ENCODE data around the gene PPHLN1.
"Not testable (repeated sequence)": the region's sequence is repeated elsewhere in the genome, so short reads cannot be mapped to it uniquely, and the experiment has no call there.

The PPHLN1 gene

GRCh38 chr12:42370013-42370412 is 44.0 kb downstream of the PPHLN1 start:
- no peak for DNase-seq
- Mint-ChIP-seq H3K9me3 (no peaks in the 10 kb centered on the region), H3K27ac (no peak overlapping the region)

GRCh38 chr12:42372154-42372791 is 46.3 kb downstream of the PPHLN1 start:
- ATAC-seq (replicated peaks) (peak; percentile 94 to 95), DNase-seq (peak; percentile 20)
- Mint-ChIP-seq H3K27me3 (no peaks in the 10 kb centered on the region), H3K4me1 (peaks cover 8 to 19% of the 10 kb centered on the region in 2 donors), H3K9me3 (no peaks in the 10 kb centered on the region), H3K27ac (no peak overlapping the region), H3K4me3 (no peak overlapping the region), H3K36me3 (peaks cover 7 to 13% of the 10 kb centered on the region in 2 donors)

More at GRCh38 chr12:42370013-42370412, 44.0 kb downstream of the PPHLN1 start:
- Mint-ChIP-seq H3K36me3 (peaks cover 3 to 6% of the 10 kb centered on the region in 2 donors), H3K27me3 (no peaks in the 10 kb centered on the region), H3K4me3 (no peak overlapping the region), H3K4me1 (peaks cover 10 to 29% of the 10 kb centered on the region in 2 donors)
- no peak for ATAC-seq (replicated peaks)

GRCh38 chr12:42373669-42374068 is 47.7 kb downstream of the PPHLN1 start:
- Mint-ChIP-seq H3K4me1 (peaks cover 8 to 19% of the 10 kb centered on the region in 2 donors), H3K36me3 (peaks cover 9 to 13% of the 10 kb centered on the region in 2 donors), H3K27me3 (no peaks in the 10 kb centered on the region), H3K9me3 (no peaks in the 10 kb centered on the region), H3K4me3 (no peak overlapping the region), H3K27ac (no peak overlapping the region)
- DNase-seq, result no peak
- ATAC-seq (replicated peaks), result no peak

- H3K4me1 Mint-ChIP-seq, result peaks cover 7 to 15% of the 10 kb centered on the region in 2 donors
- H3K4me3 Mint-ChIP-seq, result no peak overlapping the region
- H3K36me3 Mint-ChIP-seq, result peaks cover 22 to 39% of the 10 kb centered on the region in 2 donors
- no peak for DNase-seq
- H3K27me3 Mint-ChIP-seq, result no peaks in the 10 kb centered on the region
- ATAC-seq (replicated peaks), result no peak
- no peaks in the 10 kb centered on the region for H3K9me3 Mint-ChIP-seq
- H3K27ac Mint-ChIP-seq, result no peak overlapping the region
Measured at GRCh38 chr12:42380733-42381132, 54.8 kb downstream of the PPHLN1 start.

- ATAC-seq (replicated peaks), result no peak
Measured at GRCh38 chr12:42382013-42382696, 56.2 kb downstream of the PPHLN1 start.

GRCh38 chr12:42385326-42385841 is 59.4 kb downstream of the PPHLN1 start:
- no peak for DNase-seq
- peaks cover 34 to 48% of the 10 kb centered on the region in 2 donors for H3K36me3 Mint-ChIP-seq
- H3K27me3 Mint-ChIP-seq, result no peaks in the 10 kb centered on the region
- H3K4me1 Mint-ChIP-seq, result peaks cover 7 to 15% of the 10 kb centered on the region in 2 donors
- no peaks in the 10 kb centered on the region for H3K9me3 Mint-ChIP-seq
- no peak overlapping the region for H3K27ac Mint-ChIP-seq
- ATAC-seq (replicated peaks), result no peak
- H3K4me3 Mint-ChIP-seq, result no peak overlapping the region

More at GRCh38 chr12:42382013-42382696, 56.2 kb downstream of the PPHLN1 start:
- Mint-ChIP-seq H3K9me3 (no peaks in the 10 kb centered on the region), H3K4me3 (no peak overlapping the region), H3K27ac (no peak overlapping the region), H3K36me3 (peaks cover 16 to 35% of the 10 kb centered on the region in 2 donors), H3K4me1 (peaks cover 7 to 15% of the 10 kb centered on the region in 2 donors), H3K27me3 (no peaks in the 10 kb centered on the region)
- no peak for DNase-seq

- Mint-ChIP-seq H3K36me3 (peaks cover 33 to 52% of the 10 kb centered on the region in 2 donors), H3K9me3 (no peaks in the 10 kb centered on the region), H3K27me3 (no peaks in the 10 kb centered on the region), H3K4me3 (no peak overlapping the region), H3K4me1 (peaks cover 7 to 12% of the 10 kb centered on the region in 2 donors), H3K27ac (no peak overlapping the region)
- DNase-seq, result no peak
- ATAC-seq (replicated peaks), result no peak
Measured at GRCh38 chr12:42386308-42386707, 60.3 kb downstream of the PPHLN1 start.

- not testable (repeated sequence) for H3K4me1 Mint-ChIP-seq; H3K27ac Mint-ChIP-seq; H3K4me3 Mint-ChIP-seq; H3K27me3 Mint-ChIP-seq; H3K9me3 Mint-ChIP-seq; DNase-seq; ATAC-seq (replicated peaks)
- H3K36me3 Mint-ChIP-seq, result peaks cover 28 to 43% of the 10 kb centered on the region in 2 donors
Measured at GRCh38 chr12:42388086-42388485, 62.1 kb downstream of the PPHLN1 start.

- no peaks in the 10 kb centered on the region for H3K27me3 Mint-ChIP-seq
Measured at GRCh38 chr12:42394429-42394828, 68.5 kb downstream of the PPHLN1 start.

GRCh38 chr12:42396473-42397259 is 70.7 kb downstream of the PPHLN1 start:
- no peaks in the 10 kb centered on the region for H3K27me3 Mint-ChIP-seq
- H3K4me1 Mint-ChIP-seq, result peaks cover 0 to 2% of the 10 kb centered on the region in 2 donors
- H3K9me3 Mint-ChIP-seq, result no peaks in the 10 kb centered on the region
- no peak overlapping the region for H3K27ac Mint-ChIP-seq
- ATAC-seq (replicated peaks) (peak; percentile 54 to 63), DNase-seq (no peak)
- peaks cover 19 to 36% of the 10 kb centered on the region in 2 donors for H3K36me3 Mint-ChIP-seq
- no peak overlapping the region for H3K4me3 Mint-ChIP-seq

More at GRCh38 chr12:42394429-42394828, 68.5 kb downstream of the PPHLN1 start:
- Mint-ChIP-seq H3K27ac (no peak overlapping the region), H3K9me3 (no peaks in the 10 kb centered on the region), H3K36me3 (peaks cover 21 to 37% of the 10 kb centered on the region in 2 donors), H3K4me1 (peaks cover 0 to 2% of the 10 kb centered on the region in 2 donors), H3K4me3 (no peak overlapping the region)
- ATAC-seq (replicated peaks) (no peak), DNase-seq (no peak)

- Mint-ChIP-seq H3K27ac (no peak overlapping the region), H3K36me3 (peaks cover 22 to 42% of the 10 kb centered on the region in 2 donors), H3K4me3 (no peak overlapping the region), H3K27me3 (no peaks in the 10 kb centered on the region), H3K9me3 (no peaks in the 10 kb centered on the region), H3K4me1 (peaks cover 5 to 9% of the 10 kb centered on the region in 2 donors)
- DNase-seq (no peak), ATAC-seq (replicated peaks) (no peak)
Measured at GRCh38 chr12:42402821-42403411, 76.9 kb downstream of the PPHLN1 start.

- Mint-ChIP-seq H3K9me3 (no peaks in the 10 kb centered on the region), H3K4me3 (no peak overlapping the region), H3K36me3 (peaks cover 26 to 37% of the 10 kb centered on the region in 2 donors), H3K27ac (no peak overlapping the region), H3K4me1 (peaks cover 5 to 16% of the 10 kb centered on the region in 2 donors), H3K27me3 (no peaks in the 10 kb centered on the region)
- ATAC-seq (replicated peaks) (no peak), DNase-seq (no peak)
Measured at GRCh38 chr12:42407306-42407705, 81.3 kb downstream of the PPHLN1 start.

GRCh38 chr12:42409471-42409870 is 83.5 kb downstream of the PPHLN1 start:
- ATAC-seq (replicated peaks) (no peak), DNase-seq (no peak)
- H3K4me1 Mint-ChIP-seq, result peaks cover 8 to 16% of the 10 kb centered on the region in 2 donors
- H3K27ac Mint-ChIP-seq, result no peak overlapping the region
- no peaks in the 10 kb centered on the region for H3K9me3 Mint-ChIP-seq
- peaks cover 32 to 49% of the 10 kb centered on the region in 2 donors for H3K36me3 Mint-ChIP-seq
- H3K4me3 Mint-ChIP-seq, result no peak overlapping the region
- H3K27me3 Mint-ChIP-seq, result no peaks in the 10 kb centered on the region

- DNase-seq, result no peak
- ATAC-seq (replicated peaks), result no peak
- Mint-ChIP-seq H3K9me3 (no peaks in the 10 kb centered on the region), H3K27me3 (no peaks in the 10 kb centered on the region), H3K27ac (no peak overlapping the region), H3K4me3 (no peak overlapping the region), H3K4me1 (peaks cover 4 to 12% of the 10 kb centered on the region in 2 donors), H3K36me3 (peaks cover 29 to 49% of the 10 kb centered on the region in 2 donors)
Measured at GRCh38 chr12:42410340-42410739, 84.4 kb downstream of the PPHLN1 start.
